Retinal pigment epithelial cell (primary cell): ENCODE data around the gene PIM1.

Source experiments
- DNase-seq: peaks from one replicate; pipeline ENCODE4 v3.0.0-alpha.2; 2010; ENCODE audit warnings: low read depth
- H3K4me3 ChIP-seq: 2 replicates; pipeline ENCODE4 v1.5.1; 2011; ENCODE audit warnings: mild to moderate bottlenecking, low read length, control low read depth, moderate library complexity
- CTCF ChIP-seq: conservative IDR thresholded peaks from 2 replicates; pipeline ENCODE4 v1.5.1; 2011; ENCODE audit warnings: low read depth, low read length, control low read depth, inconsistent platforms

The PIM1 gene

GRCh38 chr6:37146735-37147157 lies 23.2 kb upstream of the PIM1 start:
- no peak for TF ChIP-seq CTCF
- no peak overlapping the region for H3K4me3 ChIP-seq
- no peak for DNase-seq

- no peak overlapping the region for H3K4me3 ChIP-seq
- no peak for TF ChIP-seq CTCF
- no peak for DNase-seq
Measured at GRCh38 chr6:37149745-37150144, 20.2 kb upstream of the PIM1 start.

GRCh38 chr6:37150314-37150713 lies 19.6 kb upstream of the PIM1 start:
- H3K4me3 ChIP-seq, result no peak overlapping the region
- no peak for TF ChIP-seq CTCF
- DNase-seq, result no peak

GRCh38 chr6:37155394-37156312 lies 14.3 kb upstream of the PIM1 start:
- no peak for TF ChIP-seq CTCF
- no peak overlapping the region for H3K4me3 ChIP-seq
- DNase-seq, result no peak

GRCh38 chr6:37158508-37158907 lies 11.4 kb upstream of the PIM1 start:
- TF ChIP-seq CTCF, result no peak
- no peak overlapping the region for H3K4me3 ChIP-seq
- DNase-seq, result no peak

- no peak overlapping the region for H3K4me3 ChIP-seq
- TF ChIP-seq CTCF, result no peak
- DNase-seq, result no peak
Measured at GRCh38 chr6:37160922-37161778, 8.8 kb upstream of the PIM1 start.
